Measurements from ENCODE around the gene RGMA. TPM values are rescaled to one million over a fixed set of nuclear protein-coding genes. Genes with fewer than 3 reads are reported as not detected.

The RGMA gene
- total RNA-seq, 1 experiment from 2014 or later: 5.5 TPM

DNA sequence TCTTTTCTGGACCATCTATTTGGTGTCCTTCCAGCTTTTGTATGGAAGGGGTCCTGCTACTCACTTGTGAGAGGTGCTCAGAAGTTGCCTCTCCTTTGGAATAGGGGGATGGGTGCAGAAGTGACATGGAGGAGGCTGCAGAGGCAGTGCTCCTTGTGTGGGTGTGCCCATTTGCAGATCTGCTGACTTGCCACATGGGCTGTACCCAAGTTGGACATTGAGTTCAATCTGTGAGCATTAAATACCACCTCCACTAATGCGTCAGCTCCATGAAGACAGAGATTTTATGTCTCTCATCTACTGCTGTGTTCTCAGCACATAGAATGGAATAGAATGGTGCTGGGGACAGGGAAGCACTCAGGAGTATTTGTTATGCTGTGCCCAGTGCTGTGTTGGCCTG lies 76.2 kb downstream of the RGMA start:
- Histone ChIP-seq H3K27ac (ENCODE audit: low read depth, low read length) (no peak overlapping the region), H3K9ac (ENCODE audit: low read length) (no peak overlapping the region), H3K79me2 (ENCODE audit: insufficient read depth, low read length) (peaks cover 12% of the 10 kb centered on the region; the same call in 1 of the 2 replicates), H2AFZ (ENCODE audit: low read depth, low read length, poor library complexity, severe bottlenecking) (no peak overlapping the region), H3K4me3 (replicated peaks in 1 of 2; ENCODE audit: low read depth in 1 of 2, low read length in 2 of 2) (no peak overlapping the region), H3K4me2 (ENCODE audit: low read length) (no peak overlapping the region), H3K9me3 (ENCODE audit: control insufficient read depth in 1 of 2, insufficient read depth in 1 of 2, low read depth in 1 of 2, low read length in 2 of 2) (no peaks in the 10 kb centered on the region), H4K20me1 (ENCODE audit: insufficient read depth) (no peaks in the 10 kb centered on the region), H3K27me3 (ENCODE audit: insufficient read depth, low read length) (no peaks in the 10 kb centered on the region), H3K4me1 (ENCODE audit: control insufficient read depth in 1 of 2, insufficient read depth in 2 of 2, low read length in 2 of 2) (no peaks in the 10 kb centered on the region), H3K36me3 (ENCODE audit: control insufficient read depth in 1 of 2, insufficient read depth in 2 of 2, low read length in 2 of 2) (peaks cover 77 to 88% of the 10 kb centered on the region in 2 experiments), H3K9me2 (ENCODE audit: insufficient read depth) (no peaks in the 10 kb centered on the region)
- ChIA-PET POLR2A (no interaction called here), RAD21 (ENCODE audit: low non-redundant PET in 1 of 2, low total read pairs in 2 of 2, uncharacterized antibody in 2 of 2, unreplicated experiment in 2 of 2) (no interaction called here), CTCF (no interaction called here)
- no TSS peak for BruUV-seq (replicated peaks)
- TF ChIP-seq, protein P1, sequence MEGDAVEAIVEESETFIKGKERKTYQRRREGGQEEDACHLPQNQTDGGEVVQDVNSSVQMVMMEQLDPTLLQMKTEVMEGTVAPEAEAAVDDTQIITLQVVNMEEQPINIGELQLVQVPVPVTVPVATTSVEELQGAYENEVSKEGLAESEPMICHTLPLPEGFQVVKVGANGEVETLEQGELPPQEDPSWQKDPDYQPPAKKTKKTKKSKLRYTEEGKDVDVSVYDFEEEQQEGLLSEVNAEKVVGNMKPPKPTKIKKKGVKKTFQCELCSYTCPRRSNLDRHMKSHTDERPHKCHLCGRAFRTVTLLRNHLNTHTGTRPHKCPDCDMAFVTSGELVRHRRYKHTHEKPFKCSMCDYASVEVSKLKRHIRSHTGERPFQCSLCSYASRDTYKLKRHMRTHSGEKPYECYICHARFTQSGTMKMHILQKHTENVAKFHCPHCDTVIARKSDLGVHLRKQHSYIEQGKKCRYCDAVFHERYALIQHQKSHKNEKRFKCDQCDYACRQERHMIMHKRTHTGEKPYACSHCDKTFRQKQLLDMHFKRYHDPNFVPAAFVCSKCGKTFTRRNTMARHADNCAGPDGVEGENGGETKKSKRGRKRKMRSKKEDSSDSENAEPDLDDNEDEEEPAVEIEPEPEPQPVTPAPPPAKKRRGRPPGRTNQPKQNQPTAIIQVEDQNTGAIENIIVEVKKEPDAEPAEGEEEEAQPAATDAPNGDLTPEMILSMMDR (IDR thresholded peaks at IDR 0.05 in 2 of 3, conservative IDR thresholded peaks at IDR 0.05 in 1 of 3; ENCODE audit: borderline replicate concordance in 1 of 3, insufficient read depth in 1 of 3, low read depth in 2 of 3, low read length in 2 of 3): no peak
- TF ChIP-seq SP1 (IDR thresholded peaks at IDR 0.05; ENCODE audit: low read depth) (no peak), SRF (IDR thresholded peaks at IDR 0.05; ENCODE audit: low read depth) (no peak), TCF7L2 (IDR thresholded peaks at IDR 0.05; ENCODE audit: borderline replicate concordance, extremely low read depth, insufficient read depth, insufficient read length) (no peak), CBX3 (IDR thresholded peaks at IDR 0.05; ENCODE audit: low read depth) (no peak), ELF1 (IDR thresholded peaks at IDR 0.05; ENCODE audit: borderline replicate concordance, low read depth) (no peak), EGR1 (IDR thresholded peaks at IDR 0.05; ENCODE audit: low read depth) (no peak), FOSL1 (IDR thresholded peaks at IDR 0.05; ENCODE audit: low read depth) (no peak), POLR2AphosphoS5 (IDR thresholded peaks at IDR 0.05; ENCODE audit: low read depth, low read length) (no peak), YY1 (IDR thresholded peaks at IDR 0.05; ENCODE audit: extremely low read depth, insufficient replicate concordance, low read depth, low read length) (no peak), EZH2 (IDR thresholded peaks at IDR 0.05) (no peak), ZBTB33 (IDR thresholded peaks at IDR 0.05; ENCODE audit: extremely low read depth, insufficient replicate concordance, low read length) (no peak)
- TF ChIP-seq, protein P2, sequence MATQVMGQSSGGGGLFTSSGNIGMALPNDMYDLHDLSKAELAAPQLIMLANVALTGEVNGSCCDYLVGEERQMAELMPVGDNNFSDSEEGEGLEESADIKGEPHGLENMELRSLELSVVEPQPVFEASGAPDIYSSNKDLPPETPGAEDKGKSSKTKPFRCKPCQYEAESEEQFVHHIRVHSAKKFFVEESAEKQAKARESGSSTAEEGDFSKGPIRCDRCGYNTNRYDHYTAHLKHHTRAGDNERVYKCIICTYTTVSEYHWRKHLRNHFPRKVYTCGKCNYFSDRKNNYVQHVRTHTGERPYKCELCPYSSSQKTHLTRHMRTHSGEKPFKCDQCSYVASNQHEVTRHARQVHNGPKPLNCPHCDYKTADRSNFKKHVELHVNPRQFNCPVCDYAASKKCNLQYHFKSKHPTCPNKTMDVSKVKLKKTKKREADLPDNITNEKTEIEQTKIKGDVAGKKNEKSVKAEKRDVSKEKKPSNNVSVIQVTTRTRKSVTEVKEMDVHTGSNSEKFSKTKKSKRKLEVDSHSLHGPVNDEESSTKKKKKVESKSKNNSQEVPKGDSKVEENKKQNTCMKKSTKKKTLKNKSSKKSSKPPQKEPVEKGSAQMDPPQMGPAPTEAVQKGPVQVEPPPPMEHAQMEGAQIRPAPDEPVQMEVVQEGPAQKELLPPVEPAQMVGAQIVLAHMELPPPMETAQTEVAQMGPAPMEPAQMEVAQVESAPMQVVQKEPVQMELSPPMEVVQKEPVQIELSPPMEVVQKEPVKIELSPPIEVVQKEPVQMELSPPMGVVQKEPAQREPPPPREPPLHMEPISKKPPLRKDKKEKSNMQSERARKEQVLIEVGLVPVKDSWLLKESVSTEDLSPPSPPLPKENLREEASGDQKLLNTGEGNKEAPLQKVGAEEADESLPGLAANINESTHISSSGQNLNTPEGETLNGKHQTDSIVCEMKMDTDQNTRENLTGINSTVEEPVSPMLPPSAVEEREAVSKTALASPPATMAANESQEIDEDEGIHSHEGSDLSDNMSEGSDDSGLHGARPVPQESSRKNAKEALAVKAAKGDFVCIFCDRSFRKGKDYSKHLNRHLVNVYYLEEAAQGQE (IDR thresholded peaks at IDR 0.05; ENCODE audit: low read depth): no peak
- intact Hi-C loops (cut with micrococcal nuclease): no loop called here
- 0 out of 2 replicates have a peak, but pooled peaks have one; percentile 36 for ATAC-seq
- no peak for DNase-seq (ENCODE audit: low read depth, low spot score)
